Astrocyte (in vitro differentiated cells and primary cell): Measurements from ENCODE around the gene EPHA6.

ENCODE experiments used
- CTCF ChIP-seq: IDR thresholded peaks from 2 replicates; pipeline ENCODE4 v1.5.1; 2011; ENCODE audit warnings: low read depth, mild to moderate bottlenecking, inconsistent platforms, low read length, moderate library complexity; ENCODE audit not compliant: insufficient read depth
- EZH2 ChIP-seq: IDR thresholded peaks from 2 replicates; pipeline ENCODE4 v1.6.1; 2012; ENCODE audit warnings: mild to moderate bottlenecking, low read length, inconsistent platforms; ENCODE audit not compliant: insufficient read depth

GRCh38 chr3:96844204-96844514 lies 29.8 kb downstream of the EPHA6 start:
- TF ChIP-seq CTCF (no peak), EZH2 (no peak)
